DLD1 (cell line): ENCODE measurements around the gene NWD2.

Source experiments
- in situ Hi-C: cut with HindIII; loops from 2 replicates; pipeline ENCODE4 v1.10.0; 2017; ENCODE audit warnings: low sequenced_read_pairs

Gene NWD2

DNA sequence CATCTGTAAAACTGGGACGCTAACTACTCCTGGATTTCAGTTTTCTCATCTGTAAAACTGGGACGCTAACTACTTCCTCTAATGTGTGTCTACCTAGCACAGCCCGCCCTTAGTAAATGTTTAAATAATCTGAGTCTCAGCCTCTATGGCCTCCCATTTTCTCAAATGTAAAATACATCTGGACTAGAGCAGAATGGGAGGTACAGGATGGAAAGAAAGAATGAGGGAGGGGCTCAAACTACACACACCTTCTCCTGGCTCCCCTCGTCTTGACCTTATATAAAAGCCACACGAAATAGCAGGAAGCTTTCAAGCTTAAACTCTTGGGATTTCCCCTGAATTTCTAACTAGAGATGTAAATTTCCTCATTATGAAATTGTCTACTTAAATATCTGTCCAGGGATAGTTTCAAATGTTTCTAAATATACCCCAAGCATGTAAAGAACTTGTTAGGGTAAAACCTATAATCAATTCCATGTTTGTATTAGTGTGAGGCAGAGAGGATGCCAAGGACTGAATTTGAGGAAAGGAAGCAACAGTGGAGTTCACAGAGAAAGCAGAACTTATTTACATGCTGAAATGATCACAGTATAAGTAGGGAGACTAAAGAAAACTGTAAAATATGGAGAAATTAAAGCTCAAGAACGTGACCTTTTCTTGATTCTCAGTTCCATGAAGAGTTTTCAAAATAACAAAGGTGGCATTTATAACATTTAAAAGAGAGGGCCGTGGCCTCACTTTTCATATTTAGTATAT is 220.0 kb downstream of the NWD2 start:
- in situ Hi-C loops: no loop called here

DNA sequence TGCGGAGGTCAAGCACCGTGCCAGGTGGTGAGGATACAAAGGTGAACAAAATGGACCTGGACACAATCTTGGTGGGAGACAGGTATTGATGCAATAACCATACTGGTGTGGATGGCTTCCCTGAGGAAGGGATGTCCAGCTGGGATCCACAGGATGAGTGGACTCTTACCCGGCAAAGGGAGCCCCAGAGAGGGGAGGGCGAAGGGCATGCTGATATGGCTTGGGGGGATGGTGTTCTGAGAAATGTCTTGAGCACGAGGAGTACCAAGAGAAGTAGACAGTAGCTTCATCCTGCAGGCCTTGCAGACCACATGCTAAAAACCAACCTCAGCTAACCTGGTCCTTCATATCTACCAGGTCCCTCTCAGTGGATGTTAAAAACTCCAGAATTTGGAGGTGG is 220.8 kb downstream of the NWD2 start:
- in situ Hi-C loops: no loop called here

DNA sequence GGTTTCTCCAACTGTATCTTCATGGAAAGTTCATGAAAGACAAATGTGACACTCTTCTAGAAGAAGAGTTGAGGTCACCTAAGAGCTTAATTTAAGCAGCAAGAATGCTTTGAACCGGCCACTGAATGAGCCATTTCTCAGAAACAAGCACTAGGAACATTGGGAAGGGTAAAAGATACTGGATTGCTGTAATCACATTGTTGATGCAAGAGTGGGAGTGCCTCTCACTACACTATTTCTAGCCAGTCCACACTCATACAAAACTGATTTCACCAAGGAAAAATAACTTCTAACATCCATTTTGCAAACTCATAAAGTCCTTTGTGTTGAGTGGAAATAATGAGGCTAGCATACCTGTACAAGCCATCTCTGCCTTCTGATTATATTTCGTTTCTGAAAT is 221.3 kb downstream of the NWD2 start:
- in situ Hi-C loops: no loop called here

DNA sequence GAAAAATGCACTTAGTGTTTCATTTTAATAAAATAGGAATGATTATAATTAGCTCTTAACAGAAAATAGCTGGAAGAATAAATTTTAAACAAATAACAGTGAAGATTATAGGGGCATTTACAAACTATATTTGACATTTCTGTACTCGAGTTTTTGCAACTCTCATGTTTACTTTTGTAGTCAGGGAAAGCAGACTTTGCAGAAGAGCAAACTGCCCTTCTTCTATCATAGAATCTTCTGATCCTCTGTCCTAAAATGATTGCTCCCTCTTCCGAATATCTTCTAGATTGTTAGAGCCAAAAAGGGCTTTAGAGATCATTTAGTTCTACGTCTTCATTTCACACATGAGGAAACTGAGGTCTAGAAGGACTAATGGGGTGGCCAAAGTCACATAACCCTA is 222.7 kb downstream of the NWD2 start:
- in situ Hi-C loops: no loop called here

DNA sequence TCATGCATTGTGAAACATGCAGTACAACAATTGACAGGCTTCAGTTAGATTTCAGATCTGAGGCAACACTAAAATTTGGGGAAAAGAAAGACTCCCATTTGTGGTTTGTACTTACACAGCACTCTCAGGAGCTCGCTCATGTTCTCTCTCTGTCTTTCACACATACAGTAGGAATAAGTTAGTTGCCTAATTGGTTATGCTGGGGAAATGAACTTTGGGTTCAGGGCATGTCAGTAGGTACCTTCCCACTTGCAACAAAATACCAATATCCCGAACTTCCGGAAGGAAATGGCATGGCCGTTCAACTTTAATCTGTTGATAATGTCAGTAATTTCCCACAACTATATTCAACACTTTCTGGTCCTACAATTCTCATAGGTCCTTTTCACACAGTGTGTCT is 223.3 kb downstream of the NWD2 start:
- in situ Hi-C loops: no loop called here

- in situ Hi-C loops: no loop called here
Observed at GRCh38 chr4:37469286-37469685, 224.7 kb downstream of the NWD2 start.

DNA sequence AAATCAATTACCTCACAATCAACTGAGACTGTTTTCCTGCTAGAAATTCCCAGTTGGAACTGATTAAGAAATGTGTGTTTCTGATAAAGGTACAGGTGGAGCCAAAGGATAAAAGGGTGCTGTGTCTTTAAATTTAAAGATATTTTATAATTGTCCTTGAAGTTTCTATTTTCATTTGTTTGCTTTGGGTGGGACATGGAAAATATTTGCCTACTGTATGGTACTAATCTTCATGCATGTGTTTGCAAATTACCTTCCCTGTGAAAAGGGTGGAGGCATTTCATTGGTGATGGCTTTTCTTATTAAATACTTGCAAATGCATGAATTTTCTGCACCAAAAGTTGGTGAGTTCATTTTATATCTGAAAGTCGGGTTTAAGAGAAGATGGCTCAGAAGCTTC is 225.7 kb downstream of the NWD2 start:
- in situ Hi-C loops: no loop called here

DNA sequence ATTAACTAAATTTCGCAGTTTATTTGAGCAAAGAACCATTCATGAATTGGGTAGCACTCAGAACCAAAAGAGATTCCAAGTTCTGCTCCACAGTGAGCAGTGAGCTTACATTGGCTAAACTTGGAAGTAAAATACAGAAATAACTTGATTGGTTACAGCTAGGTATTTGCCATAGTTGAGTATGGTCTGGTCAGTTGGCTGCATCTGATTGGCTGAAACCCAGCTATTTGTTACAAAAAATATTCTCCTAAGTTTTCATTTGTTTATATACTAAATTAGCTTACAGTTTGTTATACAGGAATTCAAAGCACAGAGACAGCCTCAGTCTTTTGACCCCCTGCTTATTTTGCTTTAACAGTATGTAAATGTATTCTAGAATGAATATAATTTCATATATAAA is 226.6 kb downstream of the NWD2 start:
- in situ Hi-C loops: no loop called here

- in situ Hi-C loops: no loop called here
Observed at GRCh38 chr4:37471971-37472370, 227.4 kb downstream of the NWD2 start.

DNA sequence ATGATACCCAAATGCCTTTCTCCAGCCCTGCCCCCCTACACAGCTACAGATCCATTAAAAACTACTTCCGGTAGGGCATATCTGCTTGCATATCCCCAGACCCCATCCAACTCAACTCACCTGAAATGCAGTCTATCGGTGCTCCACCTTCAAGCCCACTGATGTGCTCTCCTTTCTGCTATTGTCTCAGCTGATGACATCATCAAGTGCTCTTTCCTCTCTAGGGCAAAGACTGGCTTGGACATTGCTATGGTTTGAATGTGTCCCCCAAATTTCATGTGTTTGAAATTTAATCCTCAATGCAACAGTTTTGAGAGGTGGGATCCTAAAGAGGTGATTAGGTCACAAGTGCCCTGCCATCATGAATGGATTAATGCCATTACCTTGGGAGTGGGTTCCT is 229.3 kb downstream of the NWD2 start:
- in situ Hi-C loops: no loop called here

- in situ Hi-C loops: no loop called here
Observed at GRCh38 chr4:37475087-37475486, 230.5 kb downstream of the NWD2 start.

GRCh38 chr4:37475776-37476175 is 231.2 kb downstream of the NWD2 start:
- in situ Hi-C loops: no loop called here

DNA sequence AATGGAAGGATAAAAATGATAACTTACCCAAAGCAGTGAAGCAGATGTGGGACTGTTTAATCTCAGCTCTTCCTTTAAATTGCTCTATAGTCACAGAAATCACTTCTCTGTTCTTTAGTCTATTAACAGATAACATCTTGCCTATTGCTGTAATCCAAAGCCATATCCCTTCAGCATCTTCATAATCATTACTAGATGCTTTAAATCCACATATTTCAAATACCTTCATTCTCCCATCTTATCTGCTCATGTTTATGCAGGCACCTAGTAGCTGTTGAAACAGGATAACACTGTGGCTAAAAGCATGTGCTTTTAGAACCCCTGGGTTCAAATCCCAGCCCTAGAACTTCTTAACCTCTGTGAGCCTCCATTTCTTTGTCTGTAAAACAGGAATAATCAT is 231.7 kb downstream of the NWD2 start:
- in situ Hi-C loops: no loop called here

DNA sequence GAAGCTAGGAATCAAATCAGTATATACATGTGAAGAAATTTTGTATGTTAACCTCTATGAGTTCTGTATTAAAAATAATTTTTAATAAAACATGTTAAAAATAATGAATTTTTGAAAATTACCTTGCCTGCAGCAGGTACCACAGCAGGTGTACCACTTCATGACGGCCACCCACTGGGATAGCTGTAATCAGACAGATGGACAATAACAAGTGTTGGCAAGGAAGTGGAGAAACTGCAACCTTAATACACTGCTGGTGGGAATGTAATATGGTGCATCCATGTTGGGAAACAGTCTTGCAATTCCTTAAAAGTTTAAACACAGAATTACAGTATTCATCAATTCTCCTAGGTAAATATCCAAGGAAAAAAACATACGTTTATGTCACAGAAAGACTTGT is 232.1 kb downstream of the NWD2 start:
- in situ Hi-C loops: no loop called here

DNA sequence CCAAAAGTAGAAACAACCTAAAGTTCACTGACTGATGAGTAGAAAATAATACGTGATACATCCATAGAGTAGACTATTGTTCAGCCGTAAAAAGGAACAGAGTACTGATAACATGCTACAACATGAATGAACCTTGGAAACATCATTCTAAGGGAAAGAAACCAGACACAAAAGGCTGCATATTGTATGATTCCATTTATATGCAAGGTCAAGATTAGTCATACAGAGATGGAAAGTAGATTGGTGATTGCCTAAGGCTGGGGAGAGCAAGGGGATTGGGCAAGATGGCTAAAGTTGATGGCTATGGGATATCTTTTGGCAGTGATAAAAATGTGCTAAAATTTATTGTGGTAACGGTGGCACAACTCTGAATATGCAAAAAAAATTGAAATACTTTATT is 232.6 kb downstream of the NWD2 start:
- in situ Hi-C loops: no loop called here

DNA sequence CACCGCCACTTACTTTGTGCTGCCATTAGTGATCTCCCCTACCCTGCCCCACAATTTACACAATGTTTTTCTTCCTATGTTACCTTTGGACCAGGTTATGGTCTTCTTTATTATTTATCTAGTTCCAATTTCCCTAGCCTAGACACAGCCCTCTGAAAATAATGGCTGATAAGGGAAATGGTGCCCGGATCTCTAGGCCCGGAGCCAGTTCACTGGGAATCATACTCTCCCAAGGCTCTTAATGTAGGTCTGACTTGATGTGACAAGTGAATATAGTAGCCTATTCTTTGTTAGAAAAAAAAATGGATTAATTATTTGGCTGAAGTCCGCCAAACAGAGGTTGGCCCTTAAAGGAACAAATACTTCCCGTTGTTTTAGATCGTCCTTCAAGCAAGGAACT is 233.6 kb downstream of the NWD2 start:
- in situ Hi-C loops: no loop called here

DNA sequence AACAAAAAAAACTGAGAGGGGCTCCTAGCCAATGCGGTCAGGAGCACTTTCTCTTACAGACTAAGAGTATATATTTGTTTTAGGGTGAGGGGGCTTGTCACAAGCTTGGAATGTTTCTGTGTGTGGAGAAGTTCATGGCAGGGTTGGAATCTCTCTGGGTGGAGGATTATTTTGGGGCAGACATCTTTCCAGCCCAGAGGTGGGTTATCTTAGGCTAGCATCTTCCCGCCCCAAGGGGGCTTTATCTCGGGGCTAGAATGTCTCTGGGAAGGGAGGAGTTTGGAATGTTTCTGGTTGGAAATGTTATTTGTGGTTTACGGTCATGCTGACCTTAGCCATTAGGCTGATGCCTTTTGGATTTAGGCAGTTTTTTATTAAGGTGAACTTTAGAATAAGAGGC is 236.0 kb downstream of the NWD2 start:
- in situ Hi-C loops: no loop called here

- in situ Hi-C loops: no loop called here
Observed at GRCh38 chr4:37481547-37482122, 237.1 kb downstream of the NWD2 start.

DNA sequence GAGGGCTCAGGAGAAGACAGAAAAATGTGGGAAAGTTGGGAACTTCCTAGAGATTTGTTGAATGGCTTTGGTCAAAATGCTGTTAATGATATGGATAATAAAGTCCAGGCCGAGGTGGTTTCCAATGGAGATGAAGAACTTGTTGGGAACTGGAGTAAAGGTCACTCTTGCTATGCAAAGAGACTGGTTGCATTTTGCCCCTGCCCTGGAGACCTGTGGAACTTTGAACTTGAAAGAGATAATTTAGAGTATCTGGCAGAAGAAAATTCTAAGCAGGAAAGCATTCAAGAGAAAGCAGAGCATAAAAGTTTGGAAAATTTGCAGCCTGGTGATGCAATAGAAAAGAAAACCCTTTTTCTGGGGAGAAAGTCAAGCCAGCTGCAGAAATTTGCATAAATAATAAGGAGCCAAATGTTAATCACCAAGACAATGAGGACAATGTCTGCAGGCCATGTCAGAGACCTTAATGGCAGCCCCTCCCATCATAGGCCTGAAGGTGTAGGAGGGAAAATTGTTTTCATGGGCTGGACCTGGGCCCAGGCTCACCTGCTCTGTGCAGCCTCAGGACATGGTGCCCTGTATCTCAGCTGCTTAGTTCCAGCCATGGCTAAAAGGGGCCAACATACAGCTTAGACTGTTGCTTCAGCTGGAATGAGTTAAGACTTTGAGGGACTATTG is 237.8 kb downstream of the NWD2 start:
- in situ Hi-C loops: no loop called here

DNA sequence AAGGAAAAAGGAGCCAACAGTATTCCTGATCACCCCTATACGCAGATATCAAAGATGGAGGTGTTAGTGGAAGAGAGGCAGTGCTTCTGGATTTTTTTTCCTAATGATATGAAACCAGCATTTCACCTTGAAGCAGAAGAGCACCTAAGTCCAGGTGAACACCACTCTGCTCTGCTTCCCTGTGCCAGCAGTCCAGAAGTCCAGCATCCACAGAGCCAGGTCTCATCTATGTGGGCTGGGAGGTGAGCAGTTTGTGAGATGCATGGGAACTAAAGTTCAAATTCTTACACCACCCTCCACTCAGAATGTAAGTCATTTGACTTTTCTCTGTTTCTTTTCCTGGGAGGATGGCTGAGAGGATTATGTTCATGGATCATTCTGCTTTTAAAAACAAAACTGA is 239.1 kb downstream of the NWD2 start:
- in situ Hi-C loops: no loop called here

DNA sequence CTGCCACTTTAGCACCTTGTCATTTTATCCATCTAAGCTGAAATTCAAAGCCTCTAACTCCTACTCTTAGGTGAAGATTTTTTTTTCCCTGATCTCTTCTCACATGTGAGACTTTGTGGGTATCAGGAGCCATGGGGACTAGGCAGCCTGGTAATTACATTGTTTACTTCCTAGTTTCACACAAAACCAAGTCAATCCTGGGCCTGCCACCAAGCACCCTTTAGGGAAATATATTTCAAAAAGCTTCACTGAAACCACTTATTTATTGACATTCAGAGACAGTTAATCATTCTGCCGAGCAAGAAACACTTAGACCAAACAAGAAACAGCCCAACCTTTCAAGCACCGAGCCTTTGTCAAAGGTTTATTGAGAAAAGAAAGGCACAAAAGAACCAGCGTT is 241.6 kb downstream of the NWD2 start:
- in situ Hi-C loops: no loop called here

DNA sequence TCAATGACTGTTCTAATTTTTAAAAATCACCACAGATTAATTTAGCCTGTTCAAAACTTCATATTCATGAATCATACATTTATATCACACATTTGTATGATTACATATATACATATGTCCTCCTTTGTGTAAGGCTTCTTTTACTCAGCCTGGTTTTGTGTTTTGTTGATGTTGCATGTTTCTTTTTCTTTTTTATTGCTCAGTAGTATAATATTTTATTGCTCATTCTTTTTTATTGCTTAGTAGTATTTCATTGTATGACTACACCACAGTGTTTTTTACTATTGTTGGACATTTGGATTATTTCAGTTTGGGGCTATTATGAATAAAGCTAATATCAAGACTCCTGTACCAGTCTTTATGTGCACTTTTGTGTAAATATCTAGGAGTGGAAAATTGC is 243.1 kb downstream of the NWD2 start:
- in situ Hi-C loops: no loop called here
